Pulmonary artery endothelial cell (primary cell): ENCODE results near the gene TVP23B. TPM values are rescaled to one million over a fixed set of nuclear protein-coding genes. Genes with fewer than 3 reads are reported as not detected.
"Not testable (repeated sequence)": the region's sequence is repeated elsewhere in the genome, so short reads cannot be mapped to it uniquely, and the experiment has no call there.

Experiments
- DNase-seq: peaks from one replicate; pipeline ENCODE4 v3.0.0-alpha.2; 2011; ENCODE audit warnings: low read depth, low spot score
- total RNA-seq: library from RNA; depleted of rRNA; stranded (reverse); fragments of >200 nt; gene quantifications from 2 replicates; pipeline ENCODE4 v1.2.3, GENCODE V29; 2014

The TVP23B gene
- total RNA-seq: 46.3 and 62.8 TPM in 2 replicates

DNA sequence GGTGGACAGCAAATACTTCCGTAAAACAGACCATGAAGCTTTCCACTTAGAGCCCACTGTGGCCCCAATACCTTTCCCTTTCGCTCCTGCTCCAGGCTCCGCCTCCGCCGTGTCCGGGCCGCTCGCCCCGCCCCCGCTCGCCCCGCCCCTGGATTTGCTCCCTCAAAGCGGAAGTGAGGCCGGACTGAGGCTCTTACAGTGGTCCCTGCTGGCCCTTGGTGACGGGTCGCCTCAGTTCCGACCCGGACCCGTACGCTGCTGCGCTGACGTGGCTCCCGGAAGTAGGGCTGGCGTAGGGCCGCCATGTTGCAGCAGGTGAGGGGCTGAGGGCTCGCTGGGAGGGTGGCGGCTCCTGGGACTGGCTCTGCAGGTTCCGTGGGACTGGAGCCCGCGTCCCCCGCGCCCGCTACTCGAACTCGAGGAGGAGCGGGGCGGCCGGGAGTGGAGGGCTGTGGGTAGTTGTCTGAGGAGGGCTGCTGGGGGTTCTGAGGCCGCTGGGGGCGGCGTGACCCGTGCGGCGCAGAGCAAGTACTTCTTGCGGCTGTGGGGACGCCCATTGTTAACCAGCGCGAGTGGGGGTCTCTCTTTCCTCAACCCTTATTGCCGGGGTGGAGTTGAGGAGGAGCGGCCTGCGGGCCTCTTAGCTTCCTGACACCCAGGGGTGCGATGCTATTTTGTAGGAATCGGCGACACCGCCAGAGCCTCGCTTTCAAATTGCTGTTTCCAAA is at the start of gene TVP23B:
TVP23B (plus strand) TSS at position 193 of the 728 bp plus-strand sequence; CDS start at position 304, 111 bp downstream.
- peak; percentile 75 for DNase-seq

DNA sequence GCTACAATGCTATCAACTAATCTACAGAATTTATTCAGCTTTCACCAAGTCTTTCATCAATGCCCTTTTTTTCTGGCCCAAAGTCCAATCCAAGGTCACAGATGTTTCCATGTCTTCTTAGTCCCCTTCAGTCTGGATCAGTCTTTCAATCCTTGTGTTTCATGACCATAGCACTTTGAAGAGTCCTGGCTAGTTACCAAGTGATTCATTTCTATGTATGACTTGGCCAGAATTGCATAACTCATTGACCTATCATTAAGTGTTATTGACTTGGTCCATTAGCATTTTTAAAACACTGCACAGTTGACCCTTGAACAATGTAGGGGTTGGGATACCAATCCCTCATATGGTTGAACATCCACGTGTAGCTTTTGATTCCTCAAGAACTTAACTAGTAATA is 48.5 kb upstream of the TVP23B start:
- DNase-seq: not testable (repeated sequence)

DNA sequence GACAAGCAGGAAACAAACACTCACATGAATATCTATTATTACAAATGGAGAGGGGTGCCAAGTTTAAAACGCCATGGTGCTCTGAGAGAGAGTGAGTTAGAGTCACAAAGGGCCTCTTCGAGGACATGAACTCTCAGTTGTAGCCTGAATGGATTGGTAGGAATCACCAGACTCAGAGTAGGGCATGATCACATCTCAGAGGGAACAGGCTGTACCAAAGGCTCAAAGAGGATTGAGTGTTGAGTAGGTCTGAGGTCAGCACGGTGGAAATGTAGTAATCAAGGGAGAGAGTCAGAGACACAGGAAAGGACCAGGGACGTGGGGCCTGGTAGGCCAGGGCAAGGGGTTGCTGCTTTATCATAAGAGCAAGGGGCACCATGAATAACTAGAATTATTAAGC is 47.6 kb upstream of the TVP23B start:
- not testable (repeated sequence) for DNase-seq

DNA sequence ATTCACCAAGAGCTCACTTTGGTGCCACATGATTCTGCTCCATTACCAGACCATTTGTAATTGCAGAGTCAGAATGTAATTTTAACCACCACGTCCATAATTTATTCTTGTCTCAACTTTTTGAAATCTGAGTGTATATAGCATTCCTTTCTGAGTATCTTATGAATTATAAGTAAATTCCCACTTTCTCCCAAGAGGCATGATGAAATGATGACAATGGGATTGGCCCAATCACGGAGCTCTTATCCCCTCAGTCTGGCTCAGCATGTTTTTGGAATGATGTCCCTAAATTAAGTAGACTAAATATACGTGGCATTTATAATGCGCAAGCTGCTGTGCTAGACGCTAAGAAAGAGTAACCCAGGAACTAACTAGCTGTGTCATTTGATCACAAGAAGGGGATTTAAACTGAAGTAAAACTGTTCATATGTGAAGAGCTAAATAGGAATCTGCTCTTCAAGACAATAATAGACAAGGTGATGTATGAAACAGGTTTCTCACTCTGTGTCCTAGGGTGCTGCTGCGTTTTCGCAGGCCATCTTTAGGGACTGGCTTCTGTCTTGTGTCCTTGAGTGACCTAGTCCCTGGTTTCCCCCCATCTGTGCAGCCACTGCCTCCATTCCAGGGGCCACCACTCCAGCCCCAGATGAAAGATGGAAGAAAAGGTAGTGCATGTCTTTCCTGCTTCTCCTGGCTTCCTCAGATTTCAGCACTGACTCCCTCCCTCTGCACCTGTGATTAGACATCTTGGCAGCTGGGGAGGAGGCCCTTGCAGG is 41.2 kb upstream of the TVP23B start:
- DNase-seq: not testable (repeated sequence)

DNA sequence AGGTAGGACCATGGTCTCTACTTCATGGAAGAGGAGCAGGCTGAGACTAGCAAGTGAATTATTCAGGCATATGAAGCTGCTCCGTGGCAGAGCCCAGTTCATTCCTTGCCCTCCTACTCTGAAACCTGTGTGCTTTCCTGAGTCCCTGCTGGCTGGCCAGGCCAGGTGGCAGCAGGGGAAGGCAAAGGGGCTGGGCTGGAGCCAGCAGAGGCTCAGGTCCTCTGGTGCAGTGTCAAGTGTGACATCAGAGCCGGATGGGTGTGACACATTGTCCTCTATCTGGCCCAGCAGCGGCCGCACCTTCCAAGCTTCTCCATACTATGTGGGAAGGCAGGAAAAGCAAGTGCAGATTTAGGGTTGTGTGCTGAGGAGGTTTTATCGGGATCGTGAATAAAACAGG is 39.8 kb upstream of the TVP23B start:
- not testable (repeated sequence) for DNase-seq

DNA sequence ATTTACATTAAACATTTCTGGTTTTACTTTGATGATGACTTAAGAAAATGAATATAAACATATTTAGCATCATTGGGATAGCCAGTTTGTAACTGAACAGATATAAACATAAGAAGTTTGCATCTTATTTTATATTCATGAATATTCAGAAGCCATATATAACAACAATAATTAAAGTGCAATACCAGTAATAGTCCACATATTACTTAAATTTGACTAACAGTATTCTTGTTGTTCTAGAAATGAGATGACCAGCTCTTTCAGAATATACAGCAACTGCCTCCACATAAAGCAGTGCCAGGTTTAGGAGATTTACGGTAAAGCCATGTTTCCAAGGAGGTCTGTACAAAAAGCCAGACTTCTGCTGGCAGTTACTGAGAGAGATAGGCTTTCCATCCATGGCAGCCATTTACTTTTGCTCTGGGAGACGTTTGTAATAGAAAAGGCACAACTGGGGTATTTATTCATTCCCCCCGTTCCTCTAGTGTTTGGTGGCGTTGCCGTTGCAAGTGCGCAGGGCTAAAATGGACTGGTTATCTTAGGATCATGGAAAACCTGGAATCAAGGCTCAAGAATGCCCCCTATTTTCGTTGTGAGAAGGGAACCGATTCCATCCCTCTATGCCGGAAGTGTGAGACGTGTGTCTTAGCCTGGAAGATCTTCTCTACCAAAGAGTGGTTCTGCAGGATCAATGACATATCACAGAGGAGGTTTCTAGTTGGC is 37.1 kb upstream of the TVP23B start, which contains the start of gene FBXW10:
FBXW10 (plus strand) TSS at position 356 of the 723 bp plus-strand sequence; CDS start at position 547, 191 bp downstream.
- DNase-seq: not testable (repeated sequence)

DNA sequence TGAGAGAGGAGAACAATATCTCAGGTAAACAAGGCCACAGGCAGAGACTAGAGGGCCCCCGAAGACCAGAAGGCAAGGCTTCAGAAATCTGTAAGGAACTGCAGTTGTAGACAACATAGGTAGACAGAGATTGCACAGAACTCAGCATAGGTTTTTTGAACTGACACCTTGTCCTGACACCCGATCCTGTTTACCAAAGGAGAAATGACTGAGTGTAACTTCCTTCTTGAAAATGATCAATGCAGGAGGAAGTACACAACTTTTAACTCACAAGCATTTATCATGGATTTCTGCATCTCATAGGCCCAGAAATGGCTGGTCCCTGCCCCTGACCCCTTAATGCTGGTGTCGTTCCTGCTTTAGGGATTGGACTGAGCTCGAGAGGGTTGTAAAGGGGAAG is 36.3 kb upstream of the TVP23B start:
- DNase-seq: not testable (repeated sequence)

DNA sequence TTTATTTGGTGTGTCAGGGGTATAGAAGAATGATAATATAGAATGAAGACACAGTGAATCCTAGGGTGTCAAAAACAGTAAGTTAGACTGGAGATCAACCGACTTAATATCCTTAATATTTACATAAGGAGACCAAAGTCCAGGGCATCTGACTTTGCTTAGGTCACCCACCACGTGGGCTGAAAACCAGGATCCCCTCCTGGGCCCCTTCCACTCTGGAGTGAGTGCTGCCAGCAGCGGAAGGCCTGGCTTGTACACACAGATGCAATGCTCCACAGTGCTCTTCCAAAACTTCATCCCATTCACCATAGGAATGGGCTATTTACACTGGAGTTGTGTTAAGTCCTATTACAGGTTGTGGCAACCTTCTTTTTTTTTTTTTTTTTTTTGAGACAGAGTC is 34.4 kb upstream of the TVP23B start:
- not testable (repeated sequence) for DNase-seq

DNA sequence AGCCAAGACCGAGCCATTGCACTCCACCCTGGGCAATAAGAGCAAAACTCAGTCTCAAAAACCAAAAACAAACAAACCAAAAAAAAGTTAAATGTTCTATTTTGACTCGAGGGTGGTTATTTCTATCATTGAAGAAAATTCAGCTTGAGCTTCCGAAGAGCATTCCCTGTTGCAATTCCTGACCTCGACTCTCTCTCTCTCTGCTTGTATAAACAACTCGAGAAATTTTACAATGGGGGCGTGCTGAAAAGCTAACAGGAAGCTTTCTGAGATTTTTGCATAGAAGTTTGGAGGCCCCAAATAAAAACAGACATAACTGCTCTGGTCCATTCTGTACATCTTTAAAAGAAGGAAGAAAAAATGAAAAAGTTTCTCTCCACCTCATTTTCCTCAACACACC is 33.5 kb upstream of the TVP23B start:
- not testable (repeated sequence) for DNase-seq

DNA sequence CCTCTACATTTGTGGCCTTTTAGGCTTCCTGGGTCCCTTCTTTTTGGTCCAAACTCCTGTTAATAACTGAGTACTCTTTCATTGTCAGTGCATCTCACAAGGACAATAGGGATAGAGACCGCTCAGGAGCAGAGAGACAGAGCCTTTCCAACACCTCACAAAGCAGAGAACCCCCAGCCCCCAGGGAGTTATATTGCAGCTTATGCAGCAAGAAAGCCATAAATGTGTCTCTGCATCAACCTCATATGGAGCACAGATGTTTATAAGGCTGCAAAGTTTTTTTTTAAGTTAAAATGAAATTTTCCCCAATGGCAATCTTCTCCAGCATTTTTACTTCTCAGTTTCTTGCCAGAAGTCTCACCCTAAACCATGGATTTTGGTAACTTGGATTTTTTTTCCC is 30.7 kb upstream of the TVP23B start:
- not testable (repeated sequence) for DNase-seq

DNA sequence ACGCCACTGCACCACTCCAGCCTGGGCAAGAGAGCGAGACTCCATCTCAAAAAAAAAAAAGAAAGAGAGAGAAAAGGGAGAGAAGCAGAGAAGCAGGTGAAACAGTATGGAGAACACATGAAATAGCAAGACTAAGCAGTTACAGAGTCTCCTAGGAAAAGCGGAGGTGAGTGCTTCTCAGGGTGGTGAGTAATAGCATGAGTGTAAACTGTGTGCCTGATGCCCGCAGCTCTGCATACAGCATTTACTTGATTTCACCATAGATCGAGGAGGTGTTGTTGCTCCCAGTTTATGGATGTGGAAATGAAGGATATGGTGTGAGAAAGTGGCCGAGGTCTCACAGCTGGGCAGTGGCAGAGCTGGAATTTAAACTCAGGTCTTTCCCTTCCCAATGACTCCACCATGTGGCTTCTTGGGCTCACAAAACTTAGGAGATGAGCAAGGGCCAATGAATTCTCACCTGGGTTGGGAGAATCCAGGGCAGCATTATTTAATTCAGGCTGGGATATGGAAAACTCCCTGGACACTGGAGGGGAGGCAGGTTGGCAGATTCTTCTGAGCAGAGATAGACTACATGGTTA is 27.1 kb upstream of the TVP23B start:
- DNase-seq: not testable (repeated sequence)

DNA sequence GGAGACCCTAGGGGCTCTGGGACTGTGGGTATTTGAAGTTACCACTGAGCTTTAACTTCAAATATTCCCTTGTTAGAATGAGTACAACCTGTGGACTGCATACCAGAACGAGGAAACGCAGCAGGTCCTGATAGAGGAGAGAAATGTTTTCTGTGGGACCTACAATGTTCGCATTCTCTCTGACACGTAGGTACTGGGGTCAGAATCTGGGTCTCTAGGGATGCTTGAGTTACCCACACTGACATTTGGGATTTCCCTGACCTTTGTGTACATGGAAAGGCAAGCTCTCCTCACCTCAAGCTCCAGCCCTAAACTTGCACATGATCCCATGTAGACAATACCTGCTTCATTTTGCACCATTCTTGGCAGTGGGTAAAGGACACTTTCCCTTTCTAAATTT is 25.0 kb upstream of the TVP23B start:
- not testable (repeated sequence) for DNase-seq

DNA sequence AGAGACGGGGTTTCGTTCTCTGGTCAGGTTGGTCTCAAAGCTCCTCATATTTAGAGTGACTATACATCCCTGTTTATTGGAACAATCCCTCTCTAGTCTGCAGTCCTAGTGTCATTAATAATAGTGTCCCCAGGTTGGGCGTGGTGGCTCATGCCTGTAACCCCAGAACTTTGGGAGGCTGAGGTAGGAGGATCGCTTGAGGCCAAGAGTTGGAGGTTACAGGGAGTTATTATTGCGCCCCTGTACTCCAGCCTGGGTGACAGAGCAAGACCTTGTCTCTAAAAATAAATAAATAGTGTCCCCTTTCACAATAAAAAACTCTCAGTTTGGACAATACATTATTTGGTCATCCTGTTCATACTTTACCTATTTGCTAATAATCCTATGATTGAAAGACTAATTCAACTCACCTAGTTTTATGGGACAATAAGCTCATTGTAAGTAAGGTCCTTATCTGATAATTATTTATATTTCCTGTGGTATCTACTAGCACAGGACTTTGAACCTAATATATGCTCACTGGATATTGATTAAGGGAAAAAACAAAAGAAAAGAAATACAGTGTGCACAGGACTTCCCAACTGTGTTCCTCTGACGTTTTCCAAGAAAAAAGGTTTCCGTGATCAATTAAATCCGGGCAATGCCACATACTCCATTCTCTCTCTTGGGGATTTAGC is 23.5 kb upstream of the TVP23B start:
- DNase-seq: not testable (repeated sequence)

DNA sequence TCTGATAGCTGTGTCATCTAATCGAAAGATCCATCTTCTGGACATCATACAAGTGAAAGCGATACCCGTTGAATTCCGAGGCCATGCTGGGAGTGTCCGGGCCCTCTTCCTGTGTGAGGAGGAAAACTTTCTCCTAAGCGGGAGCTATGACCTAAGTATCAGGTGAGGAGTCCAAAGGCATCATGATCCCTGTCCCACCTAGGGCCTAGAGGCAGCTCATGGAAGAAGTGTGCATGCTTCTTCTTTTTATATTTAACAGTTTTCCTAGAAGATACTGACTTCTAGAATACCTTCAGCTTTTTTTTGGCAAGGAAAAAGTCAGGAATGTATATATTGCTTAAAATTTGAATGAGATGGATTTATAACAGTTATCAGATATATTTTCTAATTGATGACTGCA is 22.6 kb upstream of the TVP23B start:
- not testable (repeated sequence) for DNase-seq

DNA sequence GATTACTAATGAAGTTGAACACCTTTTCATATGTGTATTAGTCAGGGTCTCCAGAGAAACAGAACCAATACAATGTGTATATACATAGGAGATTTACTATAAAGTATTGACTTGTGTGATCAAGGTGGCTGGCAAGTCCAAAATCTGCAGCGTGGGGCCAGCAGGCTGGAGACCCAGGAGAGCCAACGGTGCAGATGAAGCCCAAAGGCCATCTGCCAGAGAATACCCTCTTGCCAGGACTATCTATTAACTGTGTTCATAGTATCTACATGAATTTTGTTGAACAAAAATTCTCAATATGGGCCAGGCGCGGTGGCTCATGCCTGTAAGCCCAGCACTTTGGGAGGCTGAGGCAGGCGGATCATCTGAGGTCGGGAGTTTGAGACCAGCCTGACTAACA is 20.8 kb upstream of the TVP23B start:
- DNase-seq: not testable (repeated sequence)

DNA sequence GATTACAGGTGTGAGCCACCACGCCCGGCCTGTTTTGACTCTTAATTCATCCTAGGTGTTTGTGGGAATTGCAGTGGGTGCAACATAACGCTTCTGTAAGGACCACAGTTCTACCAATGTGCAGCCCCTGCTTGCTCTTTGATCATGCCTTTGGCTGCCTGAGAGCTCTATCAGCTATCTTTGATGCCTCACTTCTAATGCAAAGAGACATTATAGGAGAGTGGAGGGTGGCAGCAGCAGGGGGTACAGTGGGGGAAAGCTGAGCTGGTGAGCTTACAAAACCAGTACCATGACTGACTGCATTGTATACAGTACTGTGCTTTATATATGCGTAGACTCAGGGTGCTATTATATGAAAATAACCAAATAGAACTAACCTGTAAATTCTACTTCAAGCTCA is 10.4 kb upstream of the TVP23B start:
- DNase-seq: not testable (repeated sequence)

DNA sequence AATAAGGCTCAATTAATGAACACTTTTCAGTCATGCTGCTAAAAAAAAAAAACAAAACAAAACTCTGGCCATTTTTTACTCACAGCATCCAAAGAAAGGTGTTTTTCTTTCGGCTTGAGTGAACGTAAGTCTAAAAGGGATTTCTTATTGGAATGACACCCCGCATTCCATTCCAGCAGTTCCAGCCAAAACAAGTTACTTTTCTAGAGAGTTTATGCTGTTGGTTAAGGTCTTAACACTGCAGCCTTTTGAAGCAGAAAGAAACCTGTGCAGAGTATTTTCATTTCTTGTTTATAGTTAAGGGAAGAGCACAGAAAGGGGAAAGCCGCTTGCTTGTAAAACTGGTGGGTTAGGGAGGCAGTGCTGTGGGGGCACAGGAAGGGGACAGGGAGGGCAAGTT is 9.9 kb upstream of the TVP23B start:
- not testable (repeated sequence) for DNase-seq

DNA sequence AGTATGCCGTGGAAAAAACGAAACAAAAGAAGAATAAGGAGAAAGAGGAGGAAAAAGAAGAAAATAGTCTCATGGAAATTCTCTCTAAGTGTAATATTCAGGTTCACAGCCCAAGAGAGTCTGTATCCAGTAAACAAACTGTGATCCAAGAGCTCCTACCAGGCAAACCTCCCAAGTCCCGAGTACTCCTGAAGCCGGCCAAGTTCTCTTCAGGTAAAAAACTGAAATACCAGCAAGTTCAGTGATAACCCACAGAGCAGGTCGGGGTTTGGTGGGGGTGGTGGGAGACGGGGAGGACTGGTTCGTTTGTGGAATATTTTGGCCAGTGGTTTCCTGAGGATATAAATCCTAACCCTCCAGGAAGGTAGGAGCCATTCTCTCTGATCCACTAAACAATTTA is 8.5 kb upstream of the TVP23B start:
- DNase-seq: no peak

DNA sequence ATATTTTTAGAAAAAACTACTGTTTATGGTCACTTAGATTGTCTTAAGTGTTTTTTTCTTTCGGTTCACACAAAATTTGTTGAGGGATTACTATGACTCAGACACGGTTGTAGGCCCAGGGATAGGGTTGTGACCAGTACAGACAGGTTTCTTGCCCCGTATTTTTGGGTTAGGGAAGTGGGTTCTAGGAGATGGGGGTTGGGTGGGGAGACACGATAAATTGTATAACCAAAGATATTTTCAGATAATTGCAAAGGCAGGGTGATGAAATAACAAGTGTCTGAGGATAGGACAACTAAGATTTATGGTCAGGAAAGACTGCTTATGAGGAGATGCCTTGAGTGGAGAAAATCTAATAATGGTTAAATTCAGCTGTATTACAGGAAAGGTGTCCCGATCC is 822 bp downstream of the TVP23B start:
- not testable (repeated sequence) for DNase-seq

DNA sequence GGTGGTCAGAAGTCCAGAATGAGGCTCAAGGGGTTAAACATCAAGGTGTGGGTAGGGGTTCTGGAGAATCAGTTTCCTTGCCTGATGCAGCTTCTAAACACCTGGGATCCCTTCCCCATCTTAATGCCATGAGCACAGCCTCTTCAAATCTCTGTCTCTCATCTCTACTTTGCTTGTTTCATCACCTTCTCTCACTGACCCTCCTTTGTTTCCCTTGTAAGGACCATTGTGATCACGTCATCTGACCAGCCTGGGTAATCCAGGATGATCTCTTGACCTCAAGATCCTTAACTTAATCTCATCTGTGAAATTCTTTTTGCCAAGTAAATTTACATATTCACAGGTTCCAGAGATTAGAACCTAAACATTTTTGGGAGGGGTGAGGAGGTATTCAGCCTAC is 5.0 kb downstream of the TVP23B start:
- DNase-seq: not testable (repeated sequence)

DNA sequence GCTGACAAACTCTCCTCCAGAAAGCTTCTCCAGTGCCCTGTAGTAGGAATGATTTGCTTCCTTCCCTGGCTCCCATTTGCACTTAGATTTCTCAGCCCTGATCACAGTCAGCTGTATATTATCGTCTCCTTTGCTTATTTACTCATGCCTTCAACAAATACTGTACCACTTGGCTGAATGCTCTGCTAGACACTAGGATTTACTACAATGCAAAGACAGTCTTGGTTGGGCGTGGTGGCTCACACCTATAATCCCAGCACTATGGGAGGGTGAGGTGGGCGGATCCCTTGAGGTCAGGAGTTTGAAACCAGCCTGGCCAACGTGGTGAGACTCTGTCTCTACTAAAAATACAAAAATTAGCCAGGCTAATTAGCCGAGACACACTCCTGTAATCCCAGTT is 5.9 kb downstream of the TVP23B start:
- DNase-seq: not testable (repeated sequence)
